ENCODE measurements around the gene CGNL1.

The CGNL1 gene

GRCh38 chr15:57389991-57390390 lies 13.7 kb downstream of the CGNL1 start:
- DNase-seq, result no peak

- no peak for DNase-seq
Measured at GRCh38 chr15:57390583-57390982, 14.3 kb downstream of the CGNL1 start.

- DNase-seq, result no peak
Measured at GRCh38 chr15:57391537-57391936, 15.2 kb downstream of the CGNL1 start.

- no peak for DNase-seq
Measured at GRCh38 chr15:57393061-57393460, 16.8 kb downstream of the CGNL1 start.

- DNase-seq, result no peak
Measured at GRCh38 chr15:57395292-57395691, 19.0 kb downstream of the CGNL1 start.

- no peak for DNase-seq
Measured at GRCh38 chr15:57398336-57398735, 22.0 kb downstream of the CGNL1 start.

- no peak for DNase-seq
Measured at GRCh38 chr15:57401546-57401945, 25.2 kb downstream of the CGNL1 start.

- DNase-seq, result no peak
Measured at GRCh38 chr15:57403017-57403416, 26.7 kb downstream of the CGNL1 start.

- DNase-seq, result no peak
Measured at GRCh38 chr15:57403566-57404325, 27.4 kb downstream of the CGNL1 start.

GRCh38 chr15:57405133-57405532 lies 28.8 kb downstream of the CGNL1 start:
- no peak for DNase-seq

GRCh38 chr15:57406062-57406772 lies 29.9 kb downstream of the CGNL1 start:
- no peak for DNase-seq

GRCh38 chr15:57410373-57410772 lies 34.1 kb downstream of the CGNL1 start:
- DNase-seq, result no peak

GRCh38 chr15:57411945-57412768 lies 35.9 kb downstream of the CGNL1 start:
- DNase-seq, result no peak

- no peak for DNase-seq
Measured at GRCh38 chr15:57415602-57416001, 39.3 kb downstream of the CGNL1 start.

- DNase-seq, result no peak
Measured at GRCh38 chr15:57418635-57419034, 42.3 kb downstream of the CGNL1 start.

GRCh38 chr15:57419335-57419734 lies 43.0 kb downstream of the CGNL1 start:
- no peak for DNase-seq

GRCh38 chr15:57421110-57421509 lies 44.8 kb downstream of the CGNL1 start:
- DNase-seq, result no peak

GRCh38 chr15:57421551-57421950 lies 45.2 kb downstream of the CGNL1 start:
- no peak for DNase-seq

GRCh38 chr15:57422113-57422754 lies 45.9 kb downstream of the CGNL1 start:
- no peak for DNase-seq

GRCh38 chr15:57423599-57424140 lies 47.4 kb downstream of the CGNL1 start:
- no peak for DNase-seq

- DNase-seq, result no peak
Measured at GRCh38 chr15:57424628-57425405, 48.5 kb downstream of the CGNL1 start.

- DNase-seq, result no peak
Measured at GRCh38 chr15:57425842-57426241, 49.5 kb downstream of the CGNL1 start.
